SK-N-MC (cell line): Measurements from ENCODE around the gene BCAS3.

Experiments
- EZH2 ChIP-seq: fragments of 200-600 bp; sonication (generic); IDR thresholded peaks from one replicate; pipeline ENCODE4 v1.6.1; 2017; ENCODE audit warnings: antibody characterized with exemption
- FOXP2 ChIP-seq: optimal IDR thresholded peaks from 2 replicates; pipeline ENCODE3; 2011; ENCODE audit warnings: mild to moderate bottlenecking, moderate library complexity; ENCODE audit not compliant: insufficient read depth; ENCODE audit errors: extremely low read length, control extremely low read depth
- POLR2AphosphoS5 ChIP-seq: IDR thresholded peaks from 2 replicates; pipeline ENCODE4 v1.6.1; 2012; ENCODE audit warnings: mild to moderate bottlenecking, low read depth, low read length, borderline replicate concordance

- no peak for TF ChIP-seq EZH2
- no peak for TF ChIP-seq POLR2AphosphoS5
- no peak for TF ChIP-seq FOXP2
Observed at GRCh38 chr17:61239953-61240352, 562.3 kb downstream of the BCAS3 start.
